AG04449 (cell line): ENCODE measurements around the gene TBCC.

ENCODE experiments used
- CTCF ChIA-PET: fragments of 350-600 bp; formaldehyde crosslinking; extraction: SDS; loops from one replicate; lab custom pipeline; 2021; ENCODE audit warnings: antibody characterized with exemption; lab: Yijun Ruan, JAX
- POLR2A ChIA-PET: fragments of 400-600, 350-600 bp; formaldehyde crosslinking; extraction: SDS; loops from one replicate; lab custom pipeline; 2020; ENCODE audit warnings: antibody characterized with exemption, inconsistent platforms; lab: Yijun Ruan, JAX
- DNase-seq: peaks from one replicate; pipeline ENCODE4 v3.0.0-alpha.2; 2010; ENCODE audit warnings: low read depth, low spot score
- H3K4me3 ChIP-seq: 2 replicates; pipeline ENCODE4 v1.5.1; 2011; ENCODE audit warnings: low read depth, mild to moderate bottlenecking, control low read depth, low read length
- CTCF ChIP-seq: IDR thresholded peaks from one replicate; pipeline ENCODE4 v1.5.1; 2011; ENCODE audit warnings: mild to moderate bottlenecking, moderate library complexity, low read length, control low read depth, inconsistent platforms; ENCODE audit not compliant: insufficient read depth; ENCODE audit errors: missing control alignments

TBCC gene

GRCh38 chr6:42766163-42766670 is 20.3 kb upstream of the TBCC start:
- TF ChIP-seq CTCF, result no peak
- ChIA-PET POLR2A (interaction anchor here (1.0 to 1.7 kb wide), 2 partner anchors 16 to 20 kb away, joined by 8 read pairs; partner anchors contain the start of genes BICRAL and TBCC), CTCF (interaction anchor here (0.8 to 1.8 kb wide), 2 partner anchors 40 to 125 kb away, joined by 3 to 7 read pairs; a partner anchor contains a TSS)
- DNase-seq, result no peak
- H3K4me3 ChIP-seq, result no peak overlapping the region

GRCh38 chr6:42764911-42765648 is 19.2 kb upstream of the TBCC start:
- DNase-seq, result no peak
- H3K4me3 ChIP-seq, result no peak overlapping the region
- ChIA-PET POLR2A (interaction anchor here (0.6 to 1.7 kb wide), 2 partner anchors 9 to 17 kb away, joined by 3 to 8 read pairs; partner anchors contain the start of gene BICRAL), CTCF (interaction anchor here (0.8 to 1.8 kb wide), 2 partner anchors 17 to 39 kb away, joined by 3 to 7 read pairs; no protein-coding TSS in a partner anchor)
- no peak for TF ChIP-seq CTCF

- ChIA-PET POLR2A (no interaction called here), CTCF (interaction anchor here (1.5 kb wide), 1 partner anchor 135 kb away, joined by 3 read pairs; no protein-coding TSS in a partner anchor)
- DNase-seq, result no peak
- H3K4me3 ChIP-seq, result no peak overlapping the region
- TF ChIP-seq CTCF, result no peak
Measured at GRCh38 chr6:42762950-42763349, 17.0 kb upstream of the TBCC start.

- CTCF ChIA-PET, result interaction anchor here (1.5 to 1.7 kb wide), 2 partner anchors 36 to 136 kb away, joined by 3 to 4 read pairs; no protein-coding TSS in a partner anchor
- H3K4me3 ChIP-seq, result no peak overlapping the region
- no peak for DNase-seq
- POLR2A ChIA-PET, result no interaction called here
- TF ChIP-seq CTCF, result no peak
Measured at GRCh38 chr6:42762426-42762859, 16.5 kb upstream of the TBCC start.

- DNase-seq, result no peak
- ChIA-PET POLR2A (interaction anchor here (0.8 kb wide), 1 partner anchor 14 kb away, joined by 4 read pairs; no protein-coding TSS in a partner anchor), CTCF (interaction anchor here (1.5 to 1.7 kb wide), 2 partner anchors 35 to 137 kb away, joined by 3 to 4 read pairs; no protein-coding TSS in a partner anchor)
- H3K4me3 ChIP-seq, result no peak overlapping the region
- no peak for TF ChIP-seq CTCF
Measured at GRCh38 chr6:42761287-42762067, 15.6 kb upstream of the TBCC start.
